Mucosa of descending colon (tissue), 3 donors: ENCODE results near the gene STAM2. TPM values are rescaled to one million over a fixed set of nuclear protein-coding genes. Genes with fewer than 3 reads are reported as not detected.
A peak's percentile ranks its signal among the peaks of the same experiment; 100 is the strongest.
"Not testable (repeated sequence)": the region's sequence is repeated elsewhere in the genome, so short reads cannot be mapped to it uniquely, and the experiment has no call there.

ENCODE experiments used
- ATAC-seq: fragments of 200-7000 bp; cut with Tn5 transposase; one replicate; pipeline ENCODE4 v1.9.1; 2020; ENCODE audit warnings: mild to moderate bottlenecking, moderate library complexity
- DNase-seq, 3 donors: peaks; one replicate each; pipeline ENCODE4 v3.0.0-alpha.2; 2020
- H3K36me3 ChIP-seq: fragments of 200-600 bp; one replicate; pipeline ENCODE4 v1.8.0; 2021; ENCODE audit warnings: low read depth, mild to moderate bottlenecking
- H3K4me1 ChIP-seq: fragments of 200-600 bp; one replicate; pipeline ENCODE4 v1.8.0; 2021; ENCODE audit warnings: low read depth, mild to moderate bottlenecking
- H3K4me3 ChIP-seq: fragments of 200-600 bp; one replicate; pipeline ENCODE4 v1.8.0; 2021; ENCODE audit warnings: mild to moderate bottlenecking
- H3K9me3 ChIP-seq: fragments of 200-600 bp; one replicate; pipeline ENCODE4 v1.8.0; 2021; ENCODE audit warnings: mild to moderate bottlenecking
- CTCF ChIP-seq: fragments of 200-600 bp; IDR thresholded peaks from one replicate; pipeline ENCODE4 v1.8.0; 2022; ENCODE audit warnings: antibody characterized with exemption, mild to moderate bottlenecking
- intact Hi-C, 2 donors: fragments of 100-400 bp; cut with DNase I in 1 of 2; cut with micrococcal nuclease in 1 of 2; formaldehyde crosslinking; loops; one replicate each; pipeline versions ENCODE4 v1.11.0 to v1.11.1; 2022; cut with DNase I, micrococcal nuclease
- total RNA-seq, 3 donors: library from RNA; stranded (reverse); fragmentation: NEBNext Ultra II Directional in 2 of 3; extraction: Animal tissue kit (Norgen Biotek cat#: 25700) in 2 of 3; gene quantifications; one replicate each; pipeline versions ENCODE4 v1.2.1 to v1.2.4, GENCODE V29; 2021 to 2023
- donor health status: DM: no; HTN: no; CAD: no; lungs with moderate emphysema.
- donor health status: DM: no; HTN: no; CAD: no.
- donor health status: DM: no; HTN: yes; CAD: no.

The STAM2 gene
- total RNA-seq, 3 donors from 2014 or later, result 38.8 to 45.8 (median 41.7) TPM

- H3K36me3 ChIP-seq, result no peaks in the 10 kb centered on the region
- no peak overlapping the region for H3K4me3 ChIP-seq
- intact Hi-C loops, result no loop called here
- no peak for DNase-seq
- H3K9me3 ChIP-seq, result peaks cover 1% of the 10 kb centered on the region
- H3K4me1 ChIP-seq, result no peaks in the 10 kb centered on the region
- no peak for ATAC-seq
- no peak for TF ChIP-seq CTCF
These were observed 25.9 kb upstream of the STAM2 start for GRCh38 chr2:152201466-152201830.

GRCh38 chr2:152200565-152201465, 25.3 kb upstream of the STAM2 start:
- Histone ChIP-seq H3K4me3 (no peak overlapping the region), H3K4me1 (no peaks in the 10 kb centered on the region), H3K36me3 (no peaks in the 10 kb centered on the region), H3K9me3 (peaks cover 1% of the 10 kb centered on the region)
- intact Hi-C loops, result no loop called here
- DNase-seq (peak; percentile 72 to 87 (median 79)), ATAC-seq (peak; percentile 100)
- no peak for TF ChIP-seq CTCF

GRCh38 chr2:152200101-152200500, 24.5 kb upstream of the STAM2 start:
- no peak for DNase-seq
- no peaks in the 10 kb centered on the region for H3K4me1 ChIP-seq
- TF ChIP-seq CTCF, result no peak
- H3K4me3 ChIP-seq, result no peak overlapping the region
- H3K9me3 ChIP-seq, result peaks cover 1% of the 10 kb centered on the region
- intact Hi-C loops, result no loop called here
- H3K36me3 ChIP-seq, result no peaks in the 10 kb centered on the region
- ATAC-seq, result no peak

- no peak overlapping the region for H3K4me3 ChIP-seq
- no peaks in the 10 kb centered on the region for H3K36me3 ChIP-seq
- DNase-seq (no peak), ATAC-seq (no peak)
- TF ChIP-seq CTCF, result no peak
- H3K4me1 ChIP-seq, result no peaks in the 10 kb centered on the region
- intact Hi-C loops, result no loop called here
- H3K9me3 ChIP-seq, result peaks cover 1% of the 10 kb centered on the region
These were observed 22.9 kb upstream of the STAM2 start for GRCh38 chr2:152198499-152198898.

GRCh38 chr2:152197508-152198284, 22.1 kb upstream of the STAM2 start:
- H3K4me1 ChIP-seq, H3K9me3 ChIP-seq, intact Hi-C loops, ATAC-seq, H3K36me3 ChIP-seq, H3K4me3 ChIP-seq, DNase-seq: not testable (repeated sequence)
